Uterus (tissue), 4 donors: ENCODE results near the gene TIMM13. TPM values are rescaled to one million over a fixed set of nuclear protein-coding genes. Genes with fewer than 3 reads are reported as not detected.
"Not testable (repeated sequence)": the region's sequence is repeated elsewhere in the genome, so short reads cannot be mapped to it uniquely, and the experiment has no call there.

Source experiments
- DNase-seq, 2 donors: peaks; one replicate each; pipeline ENCODE4 v3.0.0-alpha.2; 2019 to 2020
- H3K27ac ChIP-seq, 2 donors: fragments of 200-600 bp; sonication (generic); 1 replicate in 1 of 2; 2 replicates in 1 of 2; pipeline ENCODE4 v1.5.1; 2016 to 2018
- H3K27me3 ChIP-seq, 2 donors: fragments of 200-600 bp; sonication (generic); one replicate each; pipeline ENCODE4 v1.5.1; 2018 to 2019; ENCODE audit warnings: control low read depth in 1 of 2
- H3K36me3 ChIP-seq, 2 donors: fragments of 200-600 bp; sonication (generic); one replicate each; pipeline ENCODE4 v1.5.1; 2019; ENCODE audit warnings: control low read depth in 1 of 2
- H3K4me1 ChIP-seq, 2 donors: fragments of 200-600 bp; sonication (generic); one replicate each; pipeline ENCODE4 v1.5.1; 2018 to 2019; ENCODE audit warnings: control low read depth in 1 of 2
- H3K4me3 ChIP-seq, 2 donors: fragments of 200-600 bp; sonication (generic); 1 replicate in 1 of 2; 2 replicates in 1 of 2; pipeline ENCODE4 v1.5.1; 2018 to 2019; ENCODE audit warnings: mild to moderate bottlenecking in 1 of 2
- H3K9me3 ChIP-seq, 2 donors: fragments of 200-600 bp; sonication (generic); one replicate each; pipeline ENCODE4 v1.5.1; 2019; ENCODE audit warnings: control low read depth in 1 of 2
- POLR2A ChIP-seq, 2 donors: fragments of 450-650 bp; IDR thresholded peaks; one replicate each; pipeline ENCODE4 v1.6.1; 2016; ENCODE audit warnings: antibody characterized with exemption in 2 of 2, mild to moderate bottlenecking in 1 of 2, moderate library complexity in 1 of 2
- intact Hi-C: fragments of 100-400 bp; cut with DNase I; formaldehyde crosslinking; loops from one replicate; pipeline ENCODE4 v1.15.1; 2023; ENCODE audit warnings: low total_unique reads
- total RNA-seq, 4 donors: library from RNA; depleted of rRNA in 3 of 4; stranded (reverse); fragments of >200 nt in 3 of 4; gene quantifications; one replicate each; pipeline versions ENCODE4 v1.1.0 to v1.2.4, GENCODE V29; 2014 to 2023
- TF ChIP-seq, protein P1 (sequence below), 4 experiments: fragments of 200-600 bp in 2 of 4; fragments of 450-650 bp in 2 of 4; sonication (generic) in 2 of 4; IDR thresholded peaks; one replicate each; pipeline ENCODE4 v1.5.1; 2016 to 2019; ENCODE audit warnings: antibody characterized with exemption in 4 of 4, mild to moderate bottlenecking in 2 of 4, moderate library complexity in 1 of 4
- donor health status: DM: yes; HTN: yes; CAD: no.

The TIMM13 gene
- total RNA-seq, 4 donors from 2014 or later: 6.5 to 53.8 (median 31.9) TPM

DNA sequence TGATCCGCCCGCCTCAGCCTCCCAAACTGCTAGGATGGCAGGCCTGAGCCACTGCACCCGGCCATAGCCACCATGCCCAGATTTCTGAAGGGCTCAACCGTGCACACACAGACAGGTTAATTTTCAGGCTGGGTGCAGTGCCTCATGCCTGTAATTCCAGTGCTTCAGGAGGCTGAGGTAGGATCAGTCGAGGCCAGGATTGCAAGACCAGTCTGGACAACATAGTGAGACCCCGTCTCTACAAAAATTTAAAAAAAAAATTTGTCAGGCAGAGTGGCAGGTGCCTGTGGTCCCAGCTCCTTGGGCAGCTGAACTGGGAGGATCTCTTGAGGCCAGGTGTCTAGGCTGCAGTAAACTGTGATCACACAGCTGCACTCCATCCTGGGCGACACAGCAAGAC lies 7.6 kb downstream of the TIMM13 start:
- intact Hi-C loops: no loop called here
- H3K36me3 ChIP-seq: no peaks in the 10 kb centered on the region
- no peak for DNase-seq

DNA sequence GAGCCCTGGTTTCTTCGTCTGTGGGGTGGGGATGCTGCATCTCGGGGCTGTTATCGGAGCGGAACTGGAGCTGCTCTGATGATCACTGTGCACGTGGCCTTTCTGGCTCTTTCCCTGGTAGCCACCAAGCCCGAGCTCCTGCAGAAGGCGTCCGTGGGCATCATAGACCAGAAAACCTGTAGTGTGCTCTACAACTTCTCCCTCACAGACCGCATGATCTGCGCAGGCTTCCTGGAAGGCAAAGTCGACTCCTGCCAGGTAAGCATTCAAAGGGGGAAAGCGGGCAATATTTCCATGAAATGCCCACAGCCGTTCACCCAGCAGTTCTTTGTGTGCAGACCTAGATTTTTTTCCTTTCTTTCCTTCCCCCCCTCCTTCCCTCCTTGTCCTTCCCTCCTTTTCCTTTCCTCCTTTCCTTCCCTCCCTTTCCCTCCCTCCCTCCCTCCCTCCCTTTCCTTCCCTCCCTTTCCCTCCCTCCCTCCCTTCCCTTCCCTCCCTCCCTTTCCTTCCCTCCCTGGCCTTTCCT lies 9.4 kb downstream of the TIMM13 start:
- DNase-seq: no peak
- Histone ChIP-seq H3K4me1 (no peaks in the 10 kb centered on the region), H3K27ac (no peak overlapping the region), H3K4me3 (no peak overlapping the region), H3K27me3 (no peaks in the 10 kb centered on the region), H3K36me3 (no peaks in the 10 kb centered on the region), H3K9me3 (no peaks in the 10 kb centered on the region)
- TF ChIP-seq POLR2A (IDR thresholded peaks at IDR 0.05): no peak
- TF ChIP-seq, protein P1, sequence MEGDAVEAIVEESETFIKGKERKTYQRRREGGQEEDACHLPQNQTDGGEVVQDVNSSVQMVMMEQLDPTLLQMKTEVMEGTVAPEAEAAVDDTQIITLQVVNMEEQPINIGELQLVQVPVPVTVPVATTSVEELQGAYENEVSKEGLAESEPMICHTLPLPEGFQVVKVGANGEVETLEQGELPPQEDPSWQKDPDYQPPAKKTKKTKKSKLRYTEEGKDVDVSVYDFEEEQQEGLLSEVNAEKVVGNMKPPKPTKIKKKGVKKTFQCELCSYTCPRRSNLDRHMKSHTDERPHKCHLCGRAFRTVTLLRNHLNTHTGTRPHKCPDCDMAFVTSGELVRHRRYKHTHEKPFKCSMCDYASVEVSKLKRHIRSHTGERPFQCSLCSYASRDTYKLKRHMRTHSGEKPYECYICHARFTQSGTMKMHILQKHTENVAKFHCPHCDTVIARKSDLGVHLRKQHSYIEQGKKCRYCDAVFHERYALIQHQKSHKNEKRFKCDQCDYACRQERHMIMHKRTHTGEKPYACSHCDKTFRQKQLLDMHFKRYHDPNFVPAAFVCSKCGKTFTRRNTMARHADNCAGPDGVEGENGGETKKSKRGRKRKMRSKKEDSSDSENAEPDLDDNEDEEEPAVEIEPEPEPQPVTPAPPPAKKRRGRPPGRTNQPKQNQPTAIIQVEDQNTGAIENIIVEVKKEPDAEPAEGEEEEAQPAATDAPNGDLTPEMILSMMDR (IDR thresholded peaks at IDR 0.05): no peak
- intact Hi-C loops: no loop called here

More for the DNA sequence above, 7.6 kb downstream of the TIMM13 start:
- no peaks in the 10 kb centered on the region for H3K27me3 ChIP-seq
- H3K4me3 ChIP-seq: no peak overlapping the region
- H3K27ac ChIP-seq: no peak overlapping the region
- no peaks in the 10 kb centered on the region for H3K9me3 ChIP-seq
- H3K4me1 ChIP-seq: peaks cover 0 to under 1% of the 10 kb centered on the region in 2 donors
- no peak for TF ChIP-seq POLR2A (IDR thresholded peaks at IDR 0.05)
- TF ChIP-seq, protein P1 (IDR thresholded peaks at IDR 0.05): no peak

DNA sequence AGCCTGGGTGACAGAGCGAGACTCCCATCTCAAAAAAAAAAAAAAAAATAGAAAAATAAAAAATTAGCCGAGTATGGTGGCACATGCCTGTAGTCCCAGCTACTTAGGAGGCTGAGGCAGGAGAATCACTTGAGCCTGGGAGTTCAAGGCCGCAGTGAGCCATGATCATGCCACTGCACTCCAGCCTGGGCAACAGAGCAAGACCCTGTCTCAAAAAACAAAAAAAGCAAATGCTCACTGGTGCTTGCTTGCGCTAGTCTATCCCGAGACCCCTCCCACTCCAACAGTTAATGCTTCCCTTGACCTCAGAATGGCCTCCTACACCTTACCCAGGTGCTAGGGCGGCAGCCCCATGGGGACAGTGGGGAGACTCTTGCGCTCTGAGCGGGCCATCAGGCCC lies 9.9 kb downstream of the TIMM13 start:
- not testable (repeated sequence) for DNase-seq, H3K4me1 ChIP-seq

DNA sequence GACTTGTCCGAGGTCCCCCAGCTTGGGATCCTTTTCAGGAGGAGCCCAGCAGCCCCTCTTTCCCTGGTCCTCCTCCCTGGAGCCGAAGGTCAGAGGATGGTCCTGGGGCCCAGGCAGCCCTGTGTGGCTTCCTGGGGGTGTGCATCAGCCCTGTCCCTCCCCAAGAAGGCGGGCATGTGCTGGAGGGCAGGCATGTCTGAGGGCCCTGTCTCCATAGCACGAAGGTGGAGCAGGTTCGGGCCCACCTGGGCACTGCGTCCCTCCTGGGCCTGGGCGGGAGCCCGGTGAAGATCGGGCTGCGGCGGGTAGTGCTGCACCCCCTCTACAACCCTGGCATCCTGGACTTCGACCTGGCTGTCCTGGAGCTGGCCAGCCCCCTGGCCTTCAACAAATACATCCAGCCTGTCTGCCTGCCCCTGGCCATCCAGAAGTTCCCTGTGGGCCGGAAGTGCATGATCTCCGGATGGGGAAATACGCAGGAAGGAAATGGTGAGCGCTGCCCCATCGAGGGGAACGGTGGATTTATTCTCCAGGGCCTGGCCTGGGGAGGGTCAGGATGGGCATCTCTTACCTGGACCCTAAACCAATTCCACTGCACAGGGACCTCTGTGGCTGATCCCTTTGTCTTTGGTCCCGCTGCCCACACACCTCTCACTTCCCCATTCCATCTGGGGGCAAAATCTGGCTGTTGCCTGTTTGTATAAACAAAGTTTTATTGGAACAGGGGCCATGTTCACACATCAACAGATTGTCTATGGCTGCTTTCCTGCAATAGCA lies 10.9 kb downstream of the TIMM13 start:
- intact Hi-C loops: no loop called here
- no peaks in the 10 kb centered on the region for H3K36me3 ChIP-seq
- no peaks in the 10 kb centered on the region for H3K9me3 ChIP-seq
- DNase-seq: no peak
- H3K27me3 ChIP-seq: no peaks in the 10 kb centered on the region
- H3K4me1 ChIP-seq: no peaks in the 10 kb centered on the region
- no peak overlapping the region for H3K27ac ChIP-seq
- TF ChIP-seq, protein P1 (IDR thresholded peaks at IDR 0.05): no peak
- TF ChIP-seq POLR2A (IDR thresholded peaks at IDR 0.05): no peak
- H3K4me3 ChIP-seq: no peak overlapping the region

More for the DNA sequence above, 9.9 kb downstream of the TIMM13 start:
- H3K4me3 ChIP-seq, intact Hi-C loops, H3K36me3 ChIP-seq, H3K9me3 ChIP-seq, H3K27me3 ChIP-seq, H3K27ac ChIP-seq: not testable (repeated sequence)

DNA sequence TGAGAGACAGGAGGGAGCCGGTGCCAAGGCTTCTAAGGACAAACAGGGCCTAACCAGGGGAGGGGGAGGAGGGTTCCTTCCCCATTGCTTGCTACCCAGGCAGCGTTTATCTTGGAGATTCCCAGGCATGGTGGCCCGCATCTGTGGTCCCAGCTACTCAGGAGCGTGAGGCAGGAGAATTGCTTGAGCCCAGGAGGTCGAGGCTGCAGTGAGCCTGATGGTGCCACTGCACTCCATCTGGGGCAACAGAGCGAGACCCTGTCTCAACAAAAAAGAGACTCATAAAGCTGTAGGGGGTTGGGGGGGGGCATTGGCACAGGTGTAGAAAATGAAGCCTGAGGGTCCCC lies 11.4 kb downstream of the TIMM13 start:
- H3K4me1 ChIP-seq: no peaks in the 10 kb centered on the region
- TF ChIP-seq, protein P1 (IDR thresholded peaks at IDR 0.05): no peak
- TF ChIP-seq POLR2A (IDR thresholded peaks at IDR 0.05): no peak
- intact Hi-C loops: no loop called here

More for the DNA sequence above, 11.4 kb downstream of the TIMM13 start:
- Histone ChIP-seq H3K36me3 (no peaks in the 10 kb centered on the region), H3K9me3 (no peaks in the 10 kb centered on the region), H3K27ac (no peak overlapping the region), H3K4me3 (no peak overlapping the region), H3K27me3 (no peaks in the 10 kb centered on the region)
- no peak for DNase-seq
